ENCODE measurements around the gene LGMN.

GRCh38 chr14:92770484-92770883, 22.1 kb upstream of the LGMN start:
- no peak for TF ChIP-seq EZH2 (IDR thresholded peaks at IDR 0.05; ENCODE audit: insufficient read depth, poor library complexity, severe bottlenecking)
- no peak for TF ChIP-seq EZH2phosphoT487 (IDR thresholded peaks at IDR 0.05; ENCODE audit: insufficient read depth, low read depth)

All from GM23248 (cell line).